ENCODE results near the gene RAP1GAP.

RAP1GAP gene

GRCh38 chr1:21661886-21662285 is 7.3 kb downstream of the RAP1GAP start:
- FAIRE-seq, result no peak

GRCh38 chr1:21659924-21660326 is 9.2 kb downstream of the RAP1GAP start:
- no peak for FAIRE-seq

GRCh38 chr1:21659099-21659923 is 9.8 kb downstream of the RAP1GAP start:
- no peak for FAIRE-seq

DNA sequence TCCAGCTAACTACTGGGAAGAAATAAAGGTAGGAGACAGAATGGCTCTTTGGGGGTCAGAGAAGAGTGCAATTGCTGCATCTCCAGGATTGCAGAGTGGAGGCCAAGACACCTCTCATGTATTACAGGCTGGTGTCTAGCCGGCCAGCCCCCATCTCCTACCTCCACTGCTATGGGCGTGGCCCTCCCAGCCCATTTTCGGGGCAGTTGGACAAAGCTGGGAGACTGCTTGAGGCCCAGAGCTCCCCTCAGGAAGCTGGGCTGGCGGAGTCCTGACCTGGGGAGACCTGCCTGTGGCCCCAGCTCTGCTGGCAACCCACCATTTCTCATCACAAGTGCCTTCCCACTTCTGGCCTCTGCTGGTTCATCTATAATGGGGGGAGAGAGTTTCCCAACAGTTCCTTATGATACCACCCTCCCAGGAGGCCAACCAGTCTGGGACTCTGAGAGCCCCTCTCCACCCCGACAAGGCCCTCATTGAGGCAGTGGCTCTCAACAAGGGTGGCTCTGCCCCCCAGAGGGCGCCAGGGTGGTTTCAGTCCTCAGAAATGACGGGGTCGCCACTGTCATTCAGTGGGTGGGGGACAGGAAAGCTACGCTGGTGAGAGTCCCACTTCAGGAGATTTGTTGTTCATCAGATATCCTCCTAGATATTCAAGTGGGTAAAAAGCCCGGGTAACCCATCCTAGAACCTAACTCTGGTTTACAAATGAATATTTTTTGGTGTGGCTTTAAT is 11.5 kb downstream of the RAP1GAP start:
- no peak for FAIRE-seq

DNA sequence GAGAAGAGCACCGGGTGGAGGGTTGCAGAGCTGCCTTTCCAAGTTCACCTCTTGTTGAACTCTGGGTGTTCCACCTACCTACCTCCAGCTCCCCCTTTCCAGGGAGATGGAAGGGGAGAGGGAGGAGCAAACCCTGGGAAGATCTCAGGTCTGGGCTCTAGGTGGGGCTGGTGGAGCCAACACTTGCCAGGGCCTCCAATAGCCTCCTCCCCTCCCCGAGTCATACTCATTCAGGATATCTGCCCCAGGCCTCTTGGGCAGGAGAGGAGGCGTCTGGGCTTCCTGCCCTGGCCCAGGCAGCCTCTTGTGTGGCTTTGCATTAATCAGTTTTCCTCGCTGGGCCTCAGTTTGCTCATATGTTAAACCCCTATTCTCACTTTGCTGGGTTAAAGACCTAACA is 13.4 kb downstream of the RAP1GAP start:
- no peak for FAIRE-seq

DNA sequence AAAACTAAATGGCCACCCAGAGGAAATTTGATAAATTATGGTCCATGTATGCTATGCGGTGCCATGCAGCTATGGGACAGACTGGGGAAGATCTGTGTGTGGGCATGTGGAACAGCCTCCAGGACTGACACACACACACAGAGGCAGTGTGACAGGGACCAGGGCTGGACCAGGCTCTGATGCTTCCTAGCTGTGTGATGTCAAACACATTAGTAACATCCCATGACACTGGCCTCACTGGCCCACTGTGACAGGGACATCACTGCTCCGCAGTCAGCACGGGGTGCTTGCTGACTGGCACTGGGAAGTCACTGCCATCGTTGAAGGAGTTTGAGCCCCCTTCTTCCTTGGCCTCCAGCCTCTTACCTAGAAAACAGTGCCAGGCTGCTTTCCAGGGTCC is 13.9 kb downstream of the RAP1GAP start:
- FAIRE-seq, result no peak

- no peak for FAIRE-seq
Measured at GRCh38 chr1:21654209-21654608, 14.9 kb downstream of the RAP1GAP start.

GRCh38 chr1:21653744-21654100 is 15.4 kb downstream of the RAP1GAP start:
- no peak for FAIRE-seq

DNA sequence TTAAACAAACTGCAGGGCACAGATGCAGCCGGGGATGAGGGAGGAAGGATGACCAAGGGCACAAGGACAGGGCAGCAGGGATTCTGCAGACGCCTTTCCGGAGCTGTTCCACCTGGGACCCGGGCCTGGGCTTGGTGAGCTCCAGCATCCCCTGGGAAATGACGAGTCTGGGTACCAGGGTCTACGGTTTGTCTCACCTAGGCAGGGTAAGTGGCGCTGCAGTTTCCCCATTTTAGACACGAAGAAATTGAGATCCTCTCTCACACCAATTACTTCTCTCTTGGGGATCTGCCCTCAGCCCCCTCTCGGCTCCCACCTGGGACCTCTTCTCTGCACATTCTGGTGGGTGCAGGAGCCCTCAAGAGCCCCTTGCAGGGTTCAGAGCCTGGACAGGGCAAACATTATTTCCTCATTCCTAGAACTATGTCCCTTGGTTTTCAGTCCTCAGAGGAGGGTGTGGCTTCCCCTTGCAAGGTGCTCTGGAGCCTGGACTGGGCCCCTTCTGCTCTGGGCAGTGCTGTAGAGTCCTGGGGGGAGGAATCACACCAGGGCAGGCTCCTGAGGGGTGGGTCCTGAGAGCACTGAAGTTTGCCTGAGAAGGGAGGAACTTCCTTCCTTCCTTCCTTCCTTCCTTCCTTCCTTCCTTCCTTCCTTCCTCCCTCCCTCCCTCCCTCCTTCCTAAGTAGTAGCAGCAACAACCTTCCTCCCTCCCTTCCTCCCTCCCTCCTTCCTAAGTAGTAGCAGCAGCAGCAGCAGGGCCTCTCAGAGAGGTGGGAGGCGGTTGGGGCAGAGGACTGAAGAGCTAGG is 16.0 kb downstream of the RAP1GAP start:
- FAIRE-seq, result no peak

- no peak for FAIRE-seq
Measured at GRCh38 chr1:21652101-21652936, 16.8 kb downstream of the RAP1GAP start.

DNA sequence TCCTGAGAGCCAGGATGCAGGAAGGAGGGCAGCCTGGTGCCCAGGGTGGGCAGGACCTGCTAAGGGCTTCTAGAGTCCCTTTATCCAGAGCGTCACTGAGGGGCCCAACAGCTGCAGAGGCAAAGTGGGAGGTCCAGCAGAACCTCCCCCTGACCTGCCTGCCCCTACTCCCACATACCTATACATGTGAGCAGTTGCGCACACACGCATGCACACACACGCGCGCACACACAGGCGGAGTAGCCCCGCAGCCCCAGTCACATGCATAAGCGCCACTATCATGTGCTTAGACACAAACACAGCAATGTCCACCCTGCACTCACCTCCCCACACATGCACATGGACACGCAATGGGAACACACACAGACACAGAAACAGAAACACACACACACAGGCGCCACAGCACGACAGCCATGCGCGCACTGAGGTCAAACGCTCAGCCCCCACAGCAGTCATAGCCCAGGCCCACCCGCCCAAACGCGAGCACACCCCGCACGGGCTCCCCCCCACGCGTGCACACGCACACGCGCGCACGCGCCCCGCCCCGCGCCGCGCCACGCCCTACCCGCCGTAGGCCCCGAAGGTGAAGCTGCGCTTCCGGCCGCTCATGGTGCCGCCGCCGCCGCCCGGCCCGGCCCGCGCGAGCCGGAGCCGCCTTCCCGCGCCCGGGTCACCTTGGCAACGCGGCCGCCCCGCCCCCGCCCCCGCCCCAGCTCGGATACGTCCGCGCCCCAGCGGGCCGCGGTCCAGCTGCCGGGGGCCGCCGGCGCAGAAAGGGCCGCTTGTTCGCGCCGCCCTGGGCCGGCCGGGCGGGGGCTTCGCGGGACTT is 17.7 kb downstream of the RAP1GAP start:
- no peak for FAIRE-seq

GRCh38 chr1:21650400-21650799 is 18.8 kb downstream of the RAP1GAP start:
- FAIRE-seq, result no peak

- FAIRE-seq, result no peak
Measured at GRCh38 chr1:21649315-21649714, 19.8 kb downstream of the RAP1GAP start.

GRCh38 chr1:21648791-21649190 is 20.4 kb downstream of the RAP1GAP start:
- FAIRE-seq, result no peak

GRCh38 chr1:21648352-21648730 is 20.8 kb downstream of the RAP1GAP start:
- FAIRE-seq, result no peak

DNA sequence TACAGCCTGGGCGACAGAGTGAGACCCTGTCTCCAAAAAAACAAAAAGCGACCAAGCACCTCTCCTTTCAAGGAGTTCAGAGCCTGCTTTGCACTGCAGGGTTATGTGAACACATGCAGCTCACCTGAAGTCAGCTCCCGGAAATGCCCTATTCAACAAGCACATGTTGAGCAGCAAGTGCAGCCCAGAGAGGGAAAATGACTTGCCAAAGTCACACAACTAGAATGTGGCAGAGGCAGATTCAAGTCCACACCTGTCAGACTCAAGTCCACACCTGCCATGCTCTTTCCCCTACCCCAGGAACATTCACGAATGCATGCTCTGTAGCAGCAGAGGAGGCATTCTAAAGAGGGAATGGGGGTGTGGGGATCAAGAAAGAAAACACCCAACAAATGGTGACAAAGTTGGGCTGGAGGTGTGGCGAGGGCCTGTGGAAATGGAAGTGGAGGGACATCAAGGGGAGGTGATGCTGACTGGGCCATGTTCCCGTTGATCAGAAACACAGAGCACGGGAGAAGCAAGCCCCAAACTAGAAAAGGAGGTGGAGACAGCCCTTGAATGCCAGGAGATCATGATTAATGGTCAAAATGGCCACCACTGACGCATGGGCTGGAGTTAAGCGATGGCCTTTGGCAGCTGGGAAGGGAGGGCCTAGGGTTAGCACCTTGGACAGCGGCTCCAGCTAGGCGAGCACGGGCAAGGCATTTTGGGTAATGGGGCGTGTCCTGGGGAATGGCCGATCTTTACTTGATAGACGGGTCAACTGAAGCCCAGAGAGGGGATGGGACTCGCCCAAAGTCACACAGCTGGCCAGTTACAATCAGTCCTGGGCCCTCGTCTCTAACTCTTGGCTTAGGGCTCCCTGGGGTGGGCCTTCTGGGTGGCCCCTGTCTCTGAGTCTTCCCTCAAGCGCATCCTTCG is 21.5 kb downstream of the RAP1GAP start:
- FAIRE-seq, result peak; percentile 13

GRCh38 chr1:21645550-21645949 is 23.6 kb downstream of the RAP1GAP start:
- no peak for FAIRE-seq

DNA sequence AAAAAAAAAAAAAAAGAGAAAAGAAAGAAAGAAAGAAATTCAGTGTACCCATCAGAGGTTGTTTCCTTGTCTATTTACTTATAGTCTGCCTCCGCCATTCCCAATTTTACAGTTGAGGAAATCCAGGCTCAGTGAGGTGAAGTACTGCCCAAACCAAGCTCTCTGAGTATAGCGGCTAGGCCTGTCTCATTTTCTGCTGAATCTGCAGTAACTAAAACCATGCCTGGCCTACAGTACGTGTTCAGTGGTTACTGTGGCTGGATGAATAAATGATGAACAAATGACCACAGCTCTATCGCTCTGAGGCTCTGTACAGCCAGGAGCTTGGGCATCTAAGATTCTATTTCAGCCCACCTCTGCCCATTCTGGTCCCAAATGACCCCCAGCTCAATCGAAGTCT is 24.3 kb downstream of the RAP1GAP start:
- no peak for FAIRE-seq

DNA sequence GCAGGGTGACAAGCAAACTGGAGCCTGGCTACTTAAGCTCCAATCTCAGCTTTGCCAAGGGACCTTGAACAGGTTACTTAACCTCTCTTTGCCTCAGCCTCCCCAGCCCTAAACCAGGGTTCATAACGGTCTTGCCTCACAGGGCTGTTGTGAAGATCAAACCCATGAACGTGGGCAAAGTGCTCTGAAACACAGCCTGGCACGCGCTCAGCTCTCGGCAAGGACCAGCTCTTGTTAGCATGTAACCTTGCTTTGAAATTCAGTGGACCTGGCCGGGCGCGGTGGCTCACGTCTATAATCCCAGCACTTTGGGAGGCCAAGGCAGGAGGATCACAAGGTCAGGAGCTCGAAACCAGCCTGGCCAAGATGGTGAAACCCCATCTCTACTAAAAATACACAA is 24.8 kb downstream of the RAP1GAP start:
- no peak for FAIRE-seq

GRCh38 chr1:21643624-21644023 is 25.5 kb downstream of the RAP1GAP start:
- FAIRE-seq, result no peak

Measured in G401.6 (cell line).